GM18858 (cell line): ENCODE results near the gene MRPL23.

Source experiments
- ATAC-seq: cut with Tn5 transposase; IDR thresholded peaks from one replicate; pipeline ENCODE4 v1.9.1; 2021; ENCODE audit not compliant: unreplicated experiment

Gene MRPL23

DNA sequence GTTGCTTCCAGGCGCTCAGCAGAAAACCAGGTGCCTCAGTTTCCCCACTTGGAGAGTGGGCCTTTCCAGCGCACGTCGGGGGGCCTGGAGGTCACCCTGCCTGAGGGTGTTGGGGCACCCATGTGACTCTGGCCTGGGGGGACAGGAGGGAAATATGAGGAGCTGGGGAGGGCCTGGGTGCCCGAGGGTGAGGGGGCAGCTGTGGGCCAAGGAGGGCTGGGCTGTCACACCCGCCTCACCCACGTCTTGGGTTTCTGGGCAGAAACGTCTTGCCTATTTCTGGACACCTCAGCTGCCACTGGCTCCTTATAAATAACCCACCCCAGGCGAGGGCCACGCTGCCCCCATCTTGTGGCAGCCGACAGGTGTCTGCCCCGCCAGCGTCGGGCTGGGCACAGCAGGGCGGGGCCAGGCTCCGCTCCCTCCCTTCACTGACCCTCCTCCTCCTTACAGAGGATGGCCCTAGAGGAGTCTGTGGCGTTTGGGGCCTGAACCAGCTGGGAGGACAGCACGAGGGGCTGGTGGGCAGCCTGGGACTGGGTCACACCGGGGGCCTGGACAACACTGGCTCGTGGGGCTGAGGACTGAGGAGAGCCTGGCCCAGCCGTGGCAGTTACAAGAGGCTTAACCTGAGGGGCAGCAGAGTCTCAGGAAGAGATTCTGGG is 26.1 kb upstream of the MRPL23 start:
- no peak for ATAC-seq

DNA sequence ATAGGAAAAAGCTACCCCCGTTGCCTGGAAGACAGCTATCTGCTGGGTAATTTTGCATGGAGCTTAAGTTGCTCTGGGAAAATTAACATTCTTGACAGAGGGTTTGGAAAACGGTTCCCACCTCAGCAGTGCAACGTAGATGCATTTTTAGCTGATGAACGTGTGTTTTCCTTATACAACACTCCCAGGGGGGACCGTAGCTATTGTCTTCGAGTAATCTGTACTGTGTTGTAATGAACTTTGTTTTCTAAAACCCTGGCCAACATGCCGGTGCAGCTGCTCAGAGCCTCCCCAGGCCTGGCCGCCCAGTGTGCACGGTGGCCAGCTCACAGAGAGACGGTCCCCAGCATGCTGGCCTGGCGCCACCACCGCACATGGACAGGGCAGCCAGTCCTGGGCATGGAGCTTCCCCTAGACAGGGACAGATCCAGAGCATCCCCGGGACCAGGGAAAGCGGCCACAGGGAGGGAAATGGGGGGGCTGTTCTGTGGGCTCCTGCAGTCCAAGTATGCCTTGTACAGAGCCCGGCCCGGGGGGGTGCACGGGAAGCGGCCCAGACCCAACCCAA is 25.5 kb upstream of the MRPL23 start:
- ATAC-seq = no peak

DNA sequence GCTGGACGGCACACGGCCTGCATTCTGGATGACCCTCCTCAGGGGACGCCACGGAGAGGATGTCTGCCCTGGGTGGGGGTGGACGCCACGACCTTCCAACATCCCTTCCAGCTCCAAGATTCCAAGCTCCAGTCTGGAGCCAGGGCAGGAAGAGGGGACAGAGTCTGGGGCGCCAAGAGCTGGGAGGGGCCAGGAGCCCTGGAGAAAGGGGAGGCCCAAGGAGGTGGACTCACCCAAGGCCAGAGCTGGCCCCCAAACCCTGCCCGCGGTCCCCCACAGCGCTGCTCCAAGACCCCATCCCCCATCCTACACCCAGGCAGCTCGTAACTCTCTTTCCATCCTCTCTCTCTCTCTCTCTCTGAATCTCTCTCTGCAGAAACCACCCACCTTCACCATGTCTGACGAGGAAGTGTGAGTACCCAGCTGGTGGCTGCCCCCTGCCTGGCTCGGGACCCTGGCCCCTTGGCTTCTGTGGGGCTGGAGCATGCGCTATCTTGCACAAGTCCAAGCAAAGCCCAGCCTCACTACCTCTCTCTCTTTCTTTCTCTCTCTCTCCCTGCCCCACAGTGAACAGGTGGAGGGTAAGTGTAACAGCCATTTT is 24.6 kb upstream of the MRPL23 start:
- ATAC-seq = no peak

DNA sequence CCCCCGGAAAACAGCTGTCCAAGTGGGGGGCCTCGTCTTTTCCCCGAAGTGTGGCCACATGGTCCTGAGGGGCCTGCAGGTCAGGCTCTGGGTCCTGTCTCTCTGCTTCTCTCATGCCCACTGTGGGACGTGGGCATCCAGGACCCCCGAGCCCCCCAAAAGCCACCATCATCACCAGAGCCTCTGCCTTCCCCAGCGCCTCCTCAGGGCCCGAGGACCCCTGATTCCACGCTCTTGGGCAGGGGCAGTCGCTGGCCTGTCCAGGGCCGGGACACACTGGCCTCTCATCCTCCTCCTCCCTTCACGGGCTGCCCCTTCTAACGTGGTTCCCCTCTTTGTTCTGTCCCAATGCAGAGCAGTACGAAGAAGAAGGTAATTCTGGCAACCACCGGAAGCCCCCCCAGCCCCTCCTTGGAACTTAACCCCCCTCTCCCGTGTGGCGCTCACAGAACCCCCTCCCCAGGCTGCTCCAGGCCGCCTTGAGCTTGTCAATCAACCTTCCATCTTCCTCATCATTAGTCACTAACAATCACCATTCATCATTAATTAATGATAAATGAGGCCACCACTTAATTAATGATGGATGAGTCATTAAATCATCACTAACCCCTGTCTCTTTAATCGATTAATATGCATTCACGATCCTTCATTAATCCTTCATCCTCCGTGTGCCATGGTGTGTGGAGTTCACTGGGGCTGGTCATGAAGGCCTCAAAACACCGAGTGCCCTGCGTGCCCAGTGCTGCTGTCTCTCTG is 23.8 kb upstream of the MRPL23 start:
- ATAC-seq = no peak

DNA sequence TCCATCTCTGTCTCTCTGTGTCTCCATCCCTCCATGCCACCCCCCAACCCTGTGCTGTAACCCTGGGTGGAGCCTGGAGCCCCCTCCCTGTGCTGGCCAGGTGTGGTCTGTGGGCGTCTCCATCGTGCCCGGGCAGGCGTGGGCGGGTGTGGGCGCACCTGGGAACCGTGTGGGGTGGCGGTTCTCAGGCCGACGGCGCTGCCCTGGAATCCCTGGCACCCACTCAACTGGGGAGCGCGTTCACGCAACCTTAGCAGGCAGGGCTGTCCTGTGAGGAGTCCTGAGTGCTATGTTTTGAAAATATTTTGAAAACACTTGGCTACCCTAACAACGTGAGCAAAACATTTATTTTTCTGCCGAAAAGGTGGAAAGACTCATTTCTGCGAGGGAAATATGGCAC is 23.0 kb upstream of the MRPL23 start:
- ATAC-seq = no peak

DNA sequence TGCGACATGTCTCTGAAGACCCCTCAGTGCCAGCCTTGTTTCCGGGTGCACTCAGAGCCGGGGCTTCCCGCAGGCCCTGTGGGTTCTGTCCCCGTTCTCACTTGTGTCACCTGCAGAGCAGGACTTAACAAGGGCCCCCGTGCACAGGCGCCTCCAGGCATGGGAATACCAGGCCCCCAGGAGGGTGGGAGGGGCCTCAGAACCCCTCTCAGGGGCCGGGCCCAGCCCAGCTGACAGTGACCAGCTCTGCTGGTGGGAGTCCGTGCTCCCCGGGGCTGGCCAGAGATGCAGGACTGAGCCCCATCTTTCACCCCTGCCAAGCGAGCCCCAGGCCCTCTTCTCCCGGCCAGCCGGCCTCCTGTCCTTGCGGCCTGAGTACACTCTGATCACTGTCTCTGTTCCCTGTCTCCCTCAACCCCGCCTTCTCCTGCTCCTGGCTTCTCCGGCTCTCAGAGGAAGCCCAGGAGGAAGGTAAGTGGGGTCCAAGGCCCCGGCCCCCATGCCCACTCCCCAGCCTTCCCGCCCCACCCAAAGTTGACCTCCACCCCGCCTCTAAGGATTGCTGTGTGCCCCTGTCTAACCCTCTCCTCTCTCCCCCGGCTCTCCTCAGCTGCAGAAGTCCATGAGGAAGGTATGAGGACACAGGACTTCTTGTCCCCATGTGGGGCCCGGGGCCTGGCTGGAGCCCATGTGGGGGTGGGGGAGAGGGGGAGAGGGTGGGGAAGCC is 22.3 kb upstream of the MRPL23 start:
- no peak for ATAC-seq

DNA sequence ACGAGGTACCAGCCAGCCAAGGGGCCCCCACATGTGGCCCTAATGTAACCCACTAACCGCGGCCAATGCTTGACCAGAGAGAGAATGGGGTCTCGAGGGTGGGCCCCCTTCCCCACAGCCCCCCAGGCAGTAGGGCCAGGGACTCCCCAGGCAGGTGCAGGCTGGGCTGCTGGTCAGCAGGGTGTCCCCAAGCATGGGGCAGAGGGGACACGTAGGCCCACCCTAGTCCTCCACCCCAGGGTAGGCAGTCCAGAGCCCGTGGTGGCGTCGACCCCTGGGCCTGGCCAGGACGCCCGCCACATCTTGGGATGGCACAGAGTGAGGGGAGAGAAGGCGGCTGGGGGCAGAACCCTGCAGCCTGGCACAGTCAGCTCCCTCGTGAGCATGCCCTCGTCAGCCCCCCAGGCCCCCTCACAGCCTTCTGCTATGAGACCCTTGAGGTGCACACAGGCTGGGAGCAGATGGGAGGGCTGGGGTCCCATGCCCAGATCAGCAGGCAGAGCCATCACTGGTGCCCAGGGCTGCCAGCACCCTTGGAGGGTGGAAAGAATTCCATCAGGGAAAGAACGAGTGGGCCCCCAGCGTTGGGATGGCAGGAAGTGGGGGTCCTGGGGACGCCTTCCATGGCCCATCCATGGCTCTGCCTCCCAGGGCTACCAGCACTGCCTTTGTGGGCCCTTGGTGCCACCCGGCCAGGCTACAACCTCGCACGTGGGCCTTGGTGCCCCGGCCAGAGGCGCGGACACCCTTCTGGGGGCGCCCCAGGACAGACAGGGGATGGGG is 21.6 kb upstream of the MRPL23 start:
- no peak for ATAC-seq

DNA sequence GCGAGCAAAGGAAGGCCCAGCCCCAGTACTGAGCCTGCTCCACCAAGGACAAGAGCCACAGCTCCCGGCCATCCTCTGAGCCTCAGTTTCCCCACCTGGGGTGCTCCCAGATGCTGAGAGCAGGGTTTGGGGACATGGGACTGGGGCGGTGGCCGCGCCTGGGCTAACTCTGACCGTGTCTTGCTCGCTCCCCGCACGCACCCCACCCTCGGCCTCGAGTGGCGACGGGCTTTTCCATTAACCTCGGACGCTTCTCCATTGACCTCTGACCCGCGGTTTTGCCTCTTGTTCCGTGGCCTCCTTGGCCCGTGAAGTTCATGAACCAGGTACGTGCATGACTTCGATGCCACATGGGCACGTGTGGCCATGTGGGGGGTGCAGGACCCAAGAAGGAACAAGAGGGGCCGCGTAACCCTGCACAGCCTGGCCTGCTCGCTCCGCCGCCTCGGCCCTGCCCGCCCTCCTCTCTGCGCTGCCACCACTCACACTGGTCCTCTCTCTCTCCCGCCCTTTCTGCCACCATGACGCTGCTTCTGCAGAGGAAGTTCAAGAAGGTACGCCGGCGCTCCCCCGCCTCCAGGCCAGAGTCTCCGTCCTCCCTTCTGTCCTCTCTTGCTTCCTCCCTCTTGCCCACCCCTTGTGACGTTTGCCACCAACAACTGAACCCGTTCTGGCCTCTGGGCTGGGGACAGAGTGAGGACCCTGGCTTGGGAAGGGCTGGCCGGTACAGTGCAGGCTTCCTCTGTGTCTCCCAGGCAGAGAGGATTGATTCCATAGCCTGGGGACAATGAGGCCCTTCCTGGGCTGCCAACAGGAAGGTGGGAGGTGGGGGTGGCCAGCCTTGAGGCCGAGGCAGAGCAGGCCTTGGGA is 20.7 kb upstream of the MRPL23 start:
- ATAC-seq = no peak

DNA sequence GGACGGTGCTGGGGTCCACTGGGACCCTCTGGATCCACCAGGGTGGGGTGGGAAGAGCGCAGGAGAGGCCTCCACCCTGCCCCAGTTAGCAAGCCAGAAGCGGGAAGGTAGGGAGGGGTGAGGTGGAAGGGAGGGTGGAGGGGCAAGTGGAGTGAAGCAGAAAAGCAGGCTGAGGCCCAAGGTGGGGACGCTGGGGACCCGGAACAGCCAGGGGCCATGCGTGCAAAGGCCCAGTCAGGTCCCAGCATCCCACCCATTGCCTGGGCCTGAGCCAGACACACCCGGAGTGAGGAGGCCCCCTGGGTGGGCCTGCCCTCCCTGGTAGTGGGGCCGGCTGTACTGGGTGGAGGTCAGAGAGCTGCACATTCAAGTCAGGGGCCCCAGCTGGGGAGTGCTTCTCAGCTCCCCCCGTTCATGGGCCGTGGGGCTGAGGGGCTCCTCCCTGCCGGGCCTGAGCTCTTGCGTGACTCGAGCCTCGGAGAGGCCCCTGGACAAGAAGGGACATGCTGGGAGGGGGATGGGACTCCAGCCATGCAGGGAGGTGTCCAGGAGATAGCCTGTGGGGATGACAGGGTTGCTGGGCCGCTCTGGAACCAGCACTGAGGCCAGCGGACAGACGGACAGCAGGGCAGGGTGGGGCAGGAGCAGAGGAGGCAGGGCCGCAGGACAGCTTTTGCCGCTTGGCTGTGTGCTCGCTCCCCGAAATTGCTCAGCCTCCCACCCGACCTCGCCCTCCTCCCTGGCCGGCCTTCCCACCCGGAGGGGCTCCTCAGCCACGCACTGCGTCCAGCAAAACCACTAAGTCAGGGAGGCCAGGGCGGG is 19.9 kb upstream of the MRPL23 start:
- ATAC-seq = no peak

DNA sequence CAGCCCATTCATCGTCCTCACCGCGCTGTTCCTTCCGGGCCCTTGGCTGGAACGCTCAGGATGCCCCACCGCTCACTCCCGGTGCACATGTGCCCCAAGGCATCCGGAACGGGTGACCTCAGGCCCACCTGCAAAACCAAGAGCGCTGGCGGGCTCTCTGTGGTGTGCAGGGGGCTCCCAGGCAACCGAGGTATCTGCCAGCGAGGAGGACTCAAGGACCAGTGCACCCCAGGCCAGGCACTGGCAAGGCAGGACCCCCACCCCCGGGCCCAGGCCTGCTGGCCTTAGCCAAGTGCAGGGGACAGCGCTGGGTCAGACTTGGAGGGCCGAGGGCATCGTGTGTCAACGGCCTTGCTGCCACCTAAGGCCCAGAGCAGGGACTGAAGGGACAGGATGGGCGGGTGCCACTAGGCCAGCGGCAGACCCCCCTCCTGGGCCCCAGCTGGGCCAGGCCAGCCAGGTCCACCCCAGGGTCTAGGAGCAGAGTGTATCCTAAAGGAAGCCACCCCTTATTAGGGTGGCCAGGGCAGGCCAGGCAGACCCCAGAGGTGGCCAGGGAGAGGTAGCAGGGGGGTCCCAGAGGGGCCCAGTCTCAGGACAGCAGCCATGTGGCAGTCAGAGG is 19.2 kb upstream of the MRPL23 start:
- ATAC-seq = no peak

DNA sequence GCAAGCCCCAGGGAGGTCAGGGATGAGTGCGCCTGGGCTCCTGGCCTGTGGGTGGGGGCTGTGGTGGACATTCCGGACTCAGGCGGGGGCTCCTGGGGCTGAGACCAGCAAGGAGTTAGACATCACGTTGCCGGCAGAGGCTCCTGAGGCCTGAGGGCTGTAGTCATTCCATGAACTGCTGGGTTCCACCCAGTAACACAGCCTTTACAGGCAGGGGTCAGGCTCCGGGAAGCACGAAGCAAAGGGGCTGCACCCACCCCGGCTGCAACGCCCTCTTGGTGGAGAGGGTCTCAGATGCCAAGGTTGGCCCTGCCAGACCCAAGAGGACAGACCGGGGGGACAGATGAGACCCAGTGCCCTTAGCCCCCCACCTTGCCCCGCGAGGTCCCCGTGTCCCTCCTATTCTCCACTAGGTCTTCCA is 18.7 kb upstream of the MRPL23 start:
- ATAC-seq = no peak

DNA sequence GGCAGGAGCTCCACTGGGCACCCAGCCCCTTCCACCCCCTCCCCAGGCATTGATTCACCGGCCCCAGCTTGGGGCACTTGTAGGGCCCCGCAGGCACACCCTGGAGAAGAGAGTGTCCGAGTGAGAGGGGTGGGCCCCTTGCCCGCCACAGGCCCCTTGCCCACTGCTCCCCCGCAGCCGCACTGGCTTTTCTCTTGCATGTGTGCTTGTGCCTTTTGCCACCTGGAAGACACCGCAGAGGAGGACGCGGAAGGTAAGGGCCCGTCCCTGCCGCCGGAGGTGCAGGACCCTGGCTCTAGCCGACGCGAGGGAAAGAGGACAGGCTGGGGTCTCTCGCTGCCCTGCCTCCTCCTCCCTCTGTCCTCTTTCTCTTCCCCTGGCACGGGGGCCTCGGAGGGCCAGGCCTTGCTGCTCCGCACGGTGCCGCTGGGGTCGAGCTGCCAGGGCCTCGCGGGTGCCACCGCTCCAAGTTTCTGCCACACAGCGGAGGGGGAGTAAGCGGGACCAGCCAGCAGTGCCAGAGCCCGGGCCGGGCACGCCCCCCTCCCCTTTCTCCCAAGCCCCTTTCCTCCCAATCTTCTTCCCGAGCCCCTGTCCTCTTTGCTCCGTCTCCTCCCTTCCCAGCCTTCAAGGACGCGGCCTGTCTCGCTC is 18.1 kb upstream of the MRPL23 start:
- no peak for ATAC-seq

DNA sequence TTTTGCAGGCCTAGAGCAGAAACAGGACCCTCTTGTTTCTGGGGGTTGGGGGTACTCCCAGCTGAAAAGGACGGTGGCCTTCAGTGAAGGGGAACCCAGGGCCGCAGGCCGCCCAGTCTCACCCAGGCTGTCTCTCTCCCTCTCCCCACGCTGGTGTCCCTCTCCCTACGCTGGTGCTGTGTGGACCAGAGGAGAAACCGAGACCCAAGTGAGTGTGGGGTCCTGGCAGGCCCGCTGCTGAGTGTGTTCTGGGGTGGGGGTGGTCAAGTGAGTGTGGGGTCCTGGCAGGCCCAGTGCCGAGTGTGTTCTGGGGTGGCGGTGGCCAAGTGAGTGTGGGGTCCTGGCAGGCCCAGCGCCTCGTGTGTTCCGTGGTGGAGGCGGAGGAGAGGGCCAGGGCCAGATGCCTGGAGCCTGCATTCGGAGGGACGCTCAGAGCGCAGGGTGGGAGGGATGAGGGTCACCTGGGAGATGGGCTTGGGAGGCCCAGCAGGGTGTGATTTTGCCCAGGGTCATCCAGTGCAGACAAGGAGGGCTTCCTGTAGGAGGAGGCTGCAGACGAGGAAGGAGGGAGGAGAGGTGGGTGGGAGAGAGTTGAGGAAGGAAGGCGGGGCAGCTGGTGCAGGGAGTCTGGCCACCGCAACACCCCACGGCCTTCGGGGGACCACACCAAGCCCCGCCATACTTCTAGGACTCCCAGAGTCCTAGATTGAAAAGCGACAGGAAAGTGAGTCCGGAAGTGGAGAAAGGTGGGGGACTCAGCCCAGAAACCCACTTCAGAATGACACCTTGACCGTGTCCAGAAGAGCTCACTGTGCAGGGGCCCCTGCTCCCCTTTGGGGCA is 17.3 kb upstream of the MRPL23 start:
- ATAC-seq = no peak

DNA sequence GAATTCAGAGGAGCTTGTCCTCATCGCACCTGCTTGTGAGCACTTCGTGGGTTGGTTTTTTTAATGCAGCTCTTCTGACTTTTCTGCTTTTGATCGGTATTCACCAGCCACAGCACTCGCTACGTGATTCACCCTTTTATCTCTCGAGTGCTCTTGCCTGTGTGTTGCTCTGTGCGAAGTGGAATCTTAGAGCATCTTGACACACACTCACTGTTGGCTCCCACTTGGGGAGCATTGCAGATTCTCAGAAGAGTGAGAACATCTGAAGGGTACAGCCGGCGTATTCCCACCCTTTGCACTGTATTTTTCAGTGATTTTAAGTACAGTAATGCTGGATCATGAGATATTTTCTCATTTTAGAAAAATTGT is 16.7 kb upstream of the MRPL23 start:
- no peak for ATAC-seq

DNA sequence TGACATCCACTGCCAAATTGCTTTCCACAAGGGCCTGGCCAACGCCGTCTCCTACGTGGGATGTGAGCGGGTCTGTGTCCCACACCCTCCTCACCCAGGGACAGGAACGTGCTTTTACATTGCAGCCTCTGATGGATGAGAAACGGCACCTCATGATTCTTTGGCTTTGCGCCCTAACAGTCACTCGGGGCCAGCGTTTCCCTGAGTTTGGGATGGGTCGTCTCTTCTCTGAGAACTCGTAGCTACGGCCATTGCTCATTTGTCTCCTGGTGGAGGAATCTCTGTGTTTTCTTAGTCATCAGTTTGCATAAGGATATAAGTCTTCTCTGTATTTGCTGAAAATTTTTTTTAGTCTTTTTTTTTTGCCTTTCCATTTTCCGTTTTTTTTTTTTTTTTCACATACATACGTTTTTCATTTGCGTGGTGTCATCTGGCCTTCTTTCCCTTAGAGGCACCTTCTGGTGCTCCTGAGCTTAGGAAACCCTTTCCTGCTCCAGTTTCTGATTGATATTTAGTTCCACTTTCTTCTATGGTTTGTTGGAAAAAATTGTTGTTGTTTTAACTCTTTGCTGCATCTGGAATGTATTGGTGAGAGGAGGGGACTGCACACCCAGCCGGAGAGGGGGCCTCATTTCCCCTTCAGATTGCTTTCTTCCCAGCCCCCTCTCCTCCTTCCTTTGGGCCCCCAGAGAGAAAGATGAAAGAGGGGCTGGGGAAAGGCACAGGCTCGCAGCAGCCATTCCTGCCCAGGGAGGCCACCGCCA is 15.6 kb upstream of the MRPL23 start:
- ATAC-seq = no peak

DNA sequence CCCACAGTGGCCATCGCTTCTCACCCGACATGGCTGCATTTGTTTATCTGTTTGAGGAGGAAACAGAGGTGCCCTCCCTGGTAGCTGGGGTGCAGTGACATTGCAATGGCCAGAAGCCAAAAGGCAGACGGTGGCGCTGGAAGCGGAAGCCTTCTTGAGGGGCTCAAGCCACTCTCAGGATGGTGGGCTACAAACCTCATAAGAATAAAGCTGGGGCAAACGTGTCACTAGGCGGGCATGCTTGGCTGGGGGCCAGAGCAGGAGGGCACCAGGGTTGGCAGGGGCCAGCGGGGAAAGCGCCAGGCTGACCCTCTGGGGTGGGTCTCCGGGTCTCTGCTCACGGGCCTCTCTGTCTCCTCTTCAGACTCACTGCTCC is 15.0 kb upstream of the MRPL23 start:
- no peak for ATAC-seq
